NCI-H1436 (cell line): ENCODE data around the gene ARL5A.

Experiments used
- DNase-seq: peaks from one replicate; lab custom pipeline; 2025; lab: John Stamatoyannopoulos, UW

Gene ARL5A

DNA sequence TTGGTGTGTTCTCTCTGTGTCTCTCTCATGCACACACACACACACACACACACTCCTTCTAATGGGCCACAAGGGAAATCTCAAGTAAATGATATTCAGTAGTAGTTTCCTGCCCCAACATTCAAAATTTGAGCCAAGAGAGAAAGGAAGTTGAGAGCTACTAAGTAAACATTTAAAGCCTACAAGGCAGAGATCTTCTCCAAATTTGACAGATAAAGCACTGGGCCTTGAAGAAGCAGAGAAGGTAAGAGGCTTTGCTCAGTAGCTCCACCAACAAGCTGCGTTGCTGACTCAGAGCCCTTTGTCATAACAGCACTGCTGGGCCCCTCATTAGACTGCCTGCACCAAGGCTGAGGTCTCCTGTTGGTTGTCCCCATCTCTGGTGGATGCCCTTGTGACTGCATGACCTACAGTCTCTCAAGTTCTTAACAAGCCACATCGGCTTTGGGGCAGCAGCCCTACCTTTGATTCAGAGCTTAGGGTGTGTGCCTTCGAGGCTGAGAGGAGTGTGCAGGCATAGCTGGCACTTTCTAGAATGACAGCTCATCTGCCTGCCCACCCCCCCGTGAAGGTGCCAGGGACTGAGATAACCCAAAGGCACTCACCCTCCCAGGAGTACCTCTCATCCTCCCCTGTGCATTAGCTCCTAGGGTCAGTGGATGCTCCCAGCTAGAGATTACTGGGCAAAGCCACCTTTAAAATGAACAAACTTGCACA is 61.6 kb downstream of the ARL5A start:
- DNase-seq = peak; percentile 15

DNA sequence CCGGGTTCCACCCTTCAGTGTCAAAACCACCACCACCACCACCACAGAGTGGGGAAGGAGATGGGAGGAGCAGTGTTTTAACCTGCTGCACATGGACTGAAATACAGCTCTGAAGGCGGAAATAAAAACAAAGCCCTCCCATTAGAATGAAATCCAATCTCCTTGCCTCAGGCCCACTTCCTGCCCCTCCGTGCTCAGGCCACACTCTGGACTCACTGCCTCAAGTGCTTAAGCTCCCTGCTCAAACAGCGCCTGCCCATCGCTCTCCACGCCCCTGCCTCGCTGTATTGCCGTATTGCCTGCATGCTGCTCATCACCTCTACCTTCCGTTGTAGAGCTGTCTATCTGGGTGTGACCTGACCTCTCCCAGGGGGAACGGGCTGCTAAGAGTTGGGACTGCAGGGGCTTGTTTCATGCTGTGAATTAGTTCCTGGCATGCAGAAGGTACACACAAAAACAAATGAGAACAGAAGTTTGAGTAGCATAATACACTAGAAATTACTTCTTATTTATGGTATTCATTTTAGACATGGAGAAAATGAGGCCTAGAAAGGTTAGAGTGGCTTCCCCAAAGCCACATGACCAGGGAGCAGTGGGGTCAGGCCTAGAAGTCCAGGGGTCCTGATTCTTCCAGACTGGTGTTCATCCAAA is 62.3 kb downstream of the ARL5A start:
- peak; percentile 24 for DNase-seq

GRCh38 chr2:151762694-151763093 is 65.5 kb downstream of the ARL5A start:
- no peak for DNase-seq

- no peak for DNase-seq
Measured at GRCh38 chr2:151761687-151762086, 66.5 kb downstream of the ARL5A start.

- no peak for DNase-seq
Measured at GRCh38 chr2:151761193-151761592, 67.0 kb downstream of the ARL5A start.

DNA sequence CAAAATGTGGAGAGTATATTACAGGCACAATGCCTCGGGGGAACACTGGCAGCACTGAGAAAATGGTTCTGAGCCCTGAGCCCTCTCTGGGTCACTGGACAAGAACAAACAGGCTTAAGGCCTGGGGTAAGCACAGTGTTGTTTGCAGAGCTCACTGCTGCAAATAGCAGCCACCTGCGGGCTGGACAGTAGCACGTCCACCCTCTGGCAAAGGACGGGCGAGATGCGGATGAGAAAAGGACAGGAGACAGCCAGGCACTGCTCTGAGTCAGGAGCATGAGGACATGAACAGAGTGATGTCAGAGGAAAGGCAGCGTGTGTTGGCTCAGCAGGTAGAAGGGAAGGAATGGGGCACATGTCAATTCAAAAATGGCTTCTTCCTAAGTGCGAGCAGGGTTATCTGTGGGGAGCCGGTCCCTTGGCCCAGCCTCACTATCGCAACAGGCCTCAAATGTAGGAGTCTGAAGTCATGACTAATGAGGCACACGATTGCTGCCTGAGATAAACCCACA is 68.0 kb downstream of the ARL5A start:
- DNase-seq = no peak

DNA sequence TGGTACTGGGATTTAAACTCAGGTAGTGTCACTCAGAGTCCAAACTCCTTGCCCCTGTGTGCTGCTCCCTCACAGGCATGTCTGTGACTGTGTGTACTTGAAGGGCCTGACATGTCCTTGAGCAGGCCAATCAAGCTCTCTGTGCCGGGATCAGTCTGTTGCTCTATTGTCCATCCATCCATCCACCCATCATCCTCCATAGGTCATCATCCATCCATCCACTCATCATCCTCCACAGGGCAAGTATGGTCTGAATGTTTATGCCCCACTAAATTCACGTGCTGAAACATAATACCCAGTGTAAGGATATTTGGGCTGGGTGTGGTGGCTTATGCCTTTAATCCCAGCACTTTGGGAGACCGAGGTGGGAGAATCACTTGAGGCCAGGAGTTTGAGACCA is 69.5 kb downstream of the ARL5A start:
- no peak for DNase-seq

- peak; percentile 26 for DNase-seq
Measured at GRCh38 chr2:151757861-151758260, 70.4 kb downstream of the ARL5A start.

DNA sequence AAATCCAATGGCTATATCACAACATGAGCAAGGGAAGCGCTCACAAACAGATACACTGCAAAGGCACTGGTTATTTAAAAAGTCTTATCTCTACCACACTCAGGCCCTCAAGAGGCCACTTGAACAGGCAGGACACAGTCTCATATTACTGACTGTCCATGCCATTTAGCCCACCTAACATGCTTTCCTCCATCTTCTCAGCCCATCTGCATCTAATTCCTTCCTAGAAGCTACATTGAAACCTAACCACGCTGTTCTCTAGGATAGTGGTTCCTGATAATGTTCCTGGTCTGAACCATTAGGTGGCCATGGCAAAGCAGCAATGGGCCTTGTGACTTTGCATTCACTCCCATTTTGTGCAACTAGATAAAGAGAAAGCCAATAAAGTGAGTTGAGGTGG is 71.4 kb downstream of the ARL5A start:
- no peak for DNase-seq

- no peak for DNase-seq
Measured at GRCh38 chr2:151754253-151754897, 73.8 kb downstream of the ARL5A start.

DNA sequence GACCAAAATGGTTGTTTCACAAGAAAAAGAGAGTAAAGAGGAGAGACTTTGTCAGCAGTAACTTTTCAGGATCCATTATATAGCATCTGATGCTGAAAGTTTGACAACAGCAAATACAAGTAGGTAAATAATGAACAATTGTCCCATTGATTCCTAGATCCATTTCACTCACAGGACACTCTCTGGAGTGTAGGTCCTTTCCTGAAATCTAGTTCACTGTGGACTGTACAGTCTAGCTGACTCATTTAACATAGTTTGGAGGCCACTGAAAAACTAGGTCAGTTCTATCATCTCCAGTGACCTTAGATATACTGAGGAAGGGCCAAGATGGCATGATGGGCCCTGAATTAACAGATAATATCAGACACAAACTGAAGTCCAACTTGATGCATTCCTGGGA is 74.7 kb downstream of the ARL5A start:
- no peak for DNase-seq
